H9 (cell line): ENCODE measurements around the gene ANXA3. TPM values are rescaled to one million over a fixed set of nuclear protein-coding genes. Genes with fewer than 3 reads are reported as not detected.

Experiments
- DNase-seq: peaks from one replicate; pipeline ENCODE4 v3.0.0-alpha.2; 2017
- H2AFZ ChIP-seq: one replicate; pipeline ENCODE4 v1.6.1; 2013; ENCODE audit warnings: mild to moderate bottlenecking, low read length, control low read depth, moderate library complexity
- H2AK5ac ChIP-seq: 2 replicates; pipeline ENCODE4 v1.6.1; 2013; ENCODE audit warnings: low read length, control low read depth, mixed read lengths; ENCODE audit not compliant: insufficient read length
- H2BK120ac ChIP-seq: one replicate; pipeline ENCODE4 v1.6.1; 2013; ENCODE audit warnings: low read depth, mild to moderate bottlenecking, low read length, control low read depth, inconsistent platforms; ENCODE audit not compliant: poor library complexity, severe bottlenecking
- H2BK12ac ChIP-seq: 2 replicates; pipeline ENCODE4 v1.6.1; 2013; ENCODE audit warnings: low read length, control low read depth, mixed read lengths, low read depth; ENCODE audit not compliant: insufficient read length
- H2BK15ac ChIP-seq: 2 replicates; pipeline ENCODE4 v1.6.1; 2013; ENCODE audit warnings: low read depth, low read length, control low read depth
- H2BK20ac ChIP-seq: one replicate; pipeline ENCODE4 v1.6.1; 2013; ENCODE audit warnings: low read depth, mild to moderate bottlenecking, low read length, control low read depth, inconsistent platforms; ENCODE audit not compliant: poor library complexity, severe bottlenecking
- H2BK5ac ChIP-seq: 2 replicates; pipeline ENCODE4 v1.6.1; 2013; ENCODE audit warnings: low read length, control low read depth, mixed read lengths; ENCODE audit not compliant: insufficient read length
- H3K14ac ChIP-seq: 2 replicates; pipeline ENCODE4 v1.6.1; 2013; ENCODE audit warnings: low read length, control low read depth; ENCODE audit not compliant: insufficient read depth
- H3K18ac ChIP-seq: 2 replicates; pipeline ENCODE4 v1.6.1; 2013; ENCODE audit warnings: low read depth, mild to moderate bottlenecking, mixed read lengths, low read length, control low read depth; ENCODE audit not compliant: insufficient read length
- H3K23ac ChIP-seq: 2 replicates; pipeline ENCODE4 v1.6.1; 2013; ENCODE audit warnings: low read length, control low read depth, mixed read lengths, low read depth; ENCODE audit not compliant: insufficient read length
- H3K23me2 ChIP-seq: 2 replicates; pipeline ENCODE4 v1.6.1; 2013; ENCODE audit warnings: low read depth, mild to moderate bottlenecking, mixed read lengths, low read length, control low read depth; ENCODE audit not compliant: insufficient read length, poor library complexity, severe bottlenecking
- H3K27ac ChIP-seq: 2 replicates; pipeline ENCODE4 v1.5.1; 2013; ENCODE audit warnings: low read length, control low read depth, mixed read lengths, low read depth; ENCODE audit not compliant: insufficient read length
- H3K27me3 ChIP-seq: 2 replicates; pipeline ENCODE4 v1.6.1; 2013; ENCODE audit warnings: low read length, control low read depth, inconsistent platforms; ENCODE audit not compliant: insufficient read depth
- H3K4ac ChIP-seq: 2 replicates; pipeline ENCODE4 v1.6.1; 2013; ENCODE audit warnings: low read depth, mild to moderate bottlenecking, control low read depth, inconsistent platforms, low read length, moderate library complexity
- H3K4me1 ChIP-seq: 2 replicates; pipeline ENCODE4 v1.6.1; 2013; ENCODE audit warnings: low read length, control low read depth, inconsistent platforms; ENCODE audit not compliant: insufficient read depth
- H3K4me2 ChIP-seq: 2 replicates; pipeline ENCODE4 v1.6.1; 2013; ENCODE audit warnings: low read length, control low read depth, mixed read lengths; ENCODE audit not compliant: insufficient read length, insufficient read depth
- H3K56ac ChIP-seq: 2 replicates; pipeline ENCODE4 v1.6.1; 2013; ENCODE audit warnings: low read depth, mild to moderate bottlenecking, mixed read lengths, low read length, control low read depth; ENCODE audit not compliant: insufficient read length
- H3K79me1 ChIP-seq: 2 replicates; pipeline ENCODE4 v1.6.1; 2013; ENCODE audit warnings: low read depth, mild to moderate bottlenecking, moderate library complexity, low read length, control low read depth, inconsistent platforms; ENCODE audit not compliant: insufficient read depth, poor library complexity, severe bottlenecking
- H3K79me2 ChIP-seq: 2 replicates; pipeline ENCODE4 v1.6.1; 2013; ENCODE audit warnings: low read length, control low read depth, inconsistent platforms; ENCODE audit not compliant: insufficient read depth
- H3K9ac ChIP-seq: 2 replicates; pipeline ENCODE4 v1.6.1; 2013; ENCODE audit warnings: low read length, control low read depth, mixed read lengths; ENCODE audit not compliant: insufficient read length; ENCODE audit errors: extremely low read depth
- H3K9me3 ChIP-seq: one replicate; pipeline ENCODE4 v1.6.1; 2013; ENCODE audit warnings: low read depth, low read length, inconsistent platforms; ENCODE audit not compliant: control insufficient read depth
- H3T11ph ChIP-seq: one replicate; pipeline ENCODE4 v1.6.1; 2013; ENCODE audit warnings: mild to moderate bottlenecking, low read length, control low read depth, inconsistent platforms
- H4K20me1 ChIP-seq: one replicate; pipeline ENCODE4 v1.6.1; 2013; ENCODE audit not compliant: control insufficient read depth, insufficient read length, insufficient read depth
- H4K5ac ChIP-seq: 2 replicates; pipeline ENCODE4 v1.6.1; 2013; ENCODE audit warnings: low read depth, mild to moderate bottlenecking, mixed read lengths, low read length, control low read depth; ENCODE audit not compliant: insufficient read length
- H4K8ac ChIP-seq: replicated peaks from 2 replicates; pipeline ENCODE4 v1.6.1; 2013; ENCODE audit warnings: low read length, control low read depth, mixed read lengths, low read depth; ENCODE audit not compliant: insufficient read length
- H4K91ac ChIP-seq: 2 replicates; pipeline ENCODE4 v1.6.1; 2013; ENCODE audit warnings: low read depth, mild to moderate bottlenecking, moderate library complexity, mixed read lengths, low read length, control low read depth; ENCODE audit not compliant: insufficient read length
- H3K27ac Mint-ChIP-seq, 3 experiments: 2 replicates in 2 of 3; 3 replicates in 1 of 3; pipeline ENCODE4 v1.8.0; 2020 to 2021; ENCODE audit warnings: mixed read lengths in 3 of 3, mild to moderate bottlenecking in 1 of 3, moderate library complexity in 1 of 3
- H3K27me3 Mint-ChIP-seq: 2 replicates; pipeline ENCODE4 v1.8.0; 2021; ENCODE audit warnings: low read depth, mild to moderate bottlenecking, moderate library complexity, mixed read lengths
- H3K36me3 Mint-ChIP-seq, 3 experiments: 2 replicates in 2 of 3; 3 replicates in 1 of 3; pipeline ENCODE4 v1.8.0; 2020 to 2021; ENCODE audit warnings: low read depth in 3 of 3, mixed read lengths in 3 of 3; ENCODE audit not compliant: insufficient read depth in 1 of 3
- H3K4me1 Mint-ChIP-seq, 2 experiments: 2 replicates each; pipeline ENCODE4 v1.8.0; 2020; ENCODE audit warnings: mixed read lengths in 2 of 2
- H3K4me3 Mint-ChIP-seq, 2 experiments: 2 replicates in 1 of 2; 3 replicates in 1 of 2; pipeline ENCODE4 v1.8.0; 2020 to 2021; ENCODE audit warnings: mild to moderate bottlenecking in 2 of 2, mixed read lengths in 2 of 2, moderate library complexity in 1 of 2
- H3K9me3 Mint-ChIP-seq, 2 experiments: 2 replicates in 1 of 2; 3 replicates in 1 of 2; pipeline ENCODE4 v1.8.0; 2020; ENCODE audit warnings: mild to moderate bottlenecking in 2 of 2, mixed read lengths in 2 of 2, moderate library complexity in 1 of 2
- WGBS: extraction: QIAGEN DNeasy Blood & Tissue Kit; methylation state at CpG from one replicate; pipeline ENCODE4 v1.1.7; 2013; ENCODE audit warnings: missing lambda C conversion rate, low lambda C conversion rate, mixed read lengths; ENCODE audit not compliant: insufficient read length; ENCODE audit errors: extremely low coverage; 5-methylcytosine and 5-hydroxymethylcytosine counted together
- total RNA-seq: library from RNA; stranded (reverse); gene quantifications from 2 replicates; pipeline ENCODE4 v1.2.1, GENCODE V29; 2021
- TF ChIP-seq, protein P1 (sequence below): fragments of 200-600 bp; sonication (generic); conservative IDR thresholded peaks from 3 replicates; pipeline ENCODE4 v1.8.0; 2021; ENCODE audit warnings: antibody characterized with exemption, mild to moderate bottlenecking

ANXA3 gene
- total RNA-seq, 1 experiment from 2014 or later, result 20.6 TPM

DNA sequence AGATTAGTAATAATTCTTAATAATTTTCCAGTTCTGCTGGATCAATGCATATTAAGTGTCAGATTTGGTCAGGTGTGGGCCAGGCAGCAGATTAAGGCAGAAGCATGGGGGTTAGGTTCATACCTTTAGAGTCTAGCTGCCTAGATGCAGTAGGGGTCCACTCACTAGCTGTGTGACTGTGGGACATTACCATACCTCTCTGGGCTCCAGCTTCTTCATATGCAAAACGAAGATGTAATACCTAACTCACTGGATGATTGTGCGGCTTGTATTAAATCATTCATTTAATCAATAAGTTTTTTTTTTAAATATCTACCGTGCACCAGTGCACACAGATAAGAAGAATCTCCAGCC, 1.4 kb downstream of the ANXA3 start:
- H2BK5ac ChIP-seq, result no peak overlapping the region
- WGBS, result no CpG with 5 or more reads among the region's 3 CpGs

More for the DNA sequence above, 1.4 kb downstream of the ANXA3 start:
- Histone ChIP-seq H3K79me1 (no peaks in the 10 kb centered on the region), H3K4me2 (peak overlapping the region; percentile 92), H3K14ac (no peak overlapping the region), H2BK12ac (no peak overlapping the region), H3K23ac (no peak overlapping the region), H2BK15ac (no peak overlapping the region), H2BK20ac (no peak overlapping the region), H3K9me3 (no peaks in the 10 kb centered on the region), H3T11ph (peak overlapping the region; percentile 38), H3K27ac (peak overlapping the region; percentile 10), H3K79me2 (no peaks in the 10 kb centered on the region), H4K5ac (no peak overlapping the region), H3K23me2 (peaks cover 7% of the 10 kb centered on the region), H4K8ac (no peak overlapping the region), H3K27me3 (peaks cover 6% of the 10 kb centered on the region; the same call in 1 of the 2 replicates), H3K4me1 (peaks cover 2% of the 10 kb centered on the region; the same call in 1 of the 2 replicates), H3K56ac (no peak overlapping the region), H3K18ac (peak overlapping the region; percentile 3), H3K9ac (peak overlapping the region; percentile 33), H2BK120ac (no peak overlapping the region), H2AK5ac (no peak overlapping the region), H4K91ac (no peak overlapping the region), H4K20me1 (no peaks in the 10 kb centered on the region), H2AFZ (no peak overlapping the region), H3K4ac (no peak overlapping the region; the same call in 1 of the 2 replicates)
- DNase-seq, result no peak
- peaks cover 31% of the 10 kb centered on the region for H3K27me3 Mint-ChIP-seq
- H3K9me3 Mint-ChIP-seq, result no peaks in the 10 kb centered on the region
- peaks cover 33 to 43% of the 10 kb centered on the region in 2 experiments for H3K4me1 Mint-ChIP-seq
- H3K36me3 Mint-ChIP-seq, result peaks cover 0 to 17% (median 15%) of the 10 kb centered on the region in 3 experiments; a peak in 5 of 7 replicates
- no peak overlapping the region for H3K27ac Mint-ChIP-seq
- TF ChIP-seq, protein P1, sequence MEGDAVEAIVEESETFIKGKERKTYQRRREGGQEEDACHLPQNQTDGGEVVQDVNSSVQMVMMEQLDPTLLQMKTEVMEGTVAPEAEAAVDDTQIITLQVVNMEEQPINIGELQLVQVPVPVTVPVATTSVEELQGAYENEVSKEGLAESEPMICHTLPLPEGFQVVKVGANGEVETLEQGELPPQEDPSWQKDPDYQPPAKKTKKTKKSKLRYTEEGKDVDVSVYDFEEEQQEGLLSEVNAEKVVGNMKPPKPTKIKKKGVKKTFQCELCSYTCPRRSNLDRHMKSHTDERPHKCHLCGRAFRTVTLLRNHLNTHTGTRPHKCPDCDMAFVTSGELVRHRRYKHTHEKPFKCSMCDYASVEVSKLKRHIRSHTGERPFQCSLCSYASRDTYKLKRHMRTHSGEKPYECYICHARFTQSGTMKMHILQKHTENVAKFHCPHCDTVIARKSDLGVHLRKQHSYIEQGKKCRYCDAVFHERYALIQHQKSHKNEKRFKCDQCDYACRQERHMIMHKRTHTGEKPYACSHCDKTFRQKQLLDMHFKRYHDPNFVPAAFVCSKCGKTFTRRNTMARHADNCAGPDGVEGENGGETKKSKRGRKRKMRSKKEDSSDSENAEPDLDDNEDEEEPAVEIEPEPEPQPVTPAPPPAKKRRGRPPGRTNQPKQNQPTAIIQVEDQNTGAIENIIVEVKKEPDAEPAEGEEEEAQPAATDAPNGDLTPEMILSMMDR, result no peak
- peak overlapping the region; percentile 63 to 85; a peak in 4 of 5 replicates for H3K4me3 Mint-ChIP-seq
